GM21529 (cell line): ENCODE measurements around the gene NOS2.
"Not testable (repeated sequence)": the region's sequence is repeated elsewhere in the genome, so short reads cannot be mapped to it uniquely, and the experiment has no call there.

ENCODE experiments used
- ATAC-seq: cut with Tn5 transposase; IDR thresholded peaks from one replicate; pipeline ENCODE4 v1.9.1; 2021; ENCODE audit not compliant: unreplicated experiment

NOS2 gene

GRCh38 chr17:27756467-27757371, 43.6 kb downstream of the NOS2 start:
- no peak for ATAC-seq

DNA sequence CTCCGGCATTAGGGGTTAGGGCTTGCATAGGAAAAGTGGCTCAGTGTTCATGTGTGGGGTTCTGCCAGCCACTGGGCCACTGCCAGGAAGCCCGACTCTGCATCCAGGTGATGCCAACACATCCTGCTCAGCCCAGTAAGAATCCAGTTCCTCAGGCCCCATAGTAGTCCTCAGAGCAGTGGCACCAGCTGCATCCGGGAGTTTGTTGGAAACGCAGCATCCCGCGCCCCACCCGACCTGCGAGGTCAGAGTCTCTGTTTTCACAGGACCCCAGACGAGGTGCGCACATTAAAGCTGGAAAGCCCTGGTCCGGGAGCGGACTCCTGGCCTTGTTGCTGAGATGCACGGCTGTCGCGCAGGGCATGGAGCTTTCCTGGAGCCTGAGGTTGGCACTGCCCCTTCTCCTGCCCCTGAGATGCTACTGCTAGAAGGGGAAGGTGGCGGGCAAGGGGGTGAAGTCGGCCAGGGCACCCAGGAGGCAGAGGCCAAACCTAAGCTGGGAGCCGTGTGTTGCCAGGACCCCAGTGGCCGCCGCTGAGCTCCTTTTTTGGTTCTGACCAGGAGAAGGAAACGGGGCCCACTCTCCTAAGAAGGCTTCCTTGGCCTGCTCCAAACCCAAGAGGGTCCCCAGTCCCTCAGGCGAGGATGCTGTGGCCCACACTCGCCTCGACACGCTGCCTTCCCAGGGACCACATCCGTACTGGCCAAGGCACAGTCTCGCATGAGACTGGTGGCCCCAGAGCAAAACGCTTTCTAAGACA, 44.4 kb downstream of the NOS2 start:
- ATAC-seq, result no peak

- no peak for ATAC-seq
Measured at GRCh38 chr17:27754549-27754948, 45.8 kb downstream of the NOS2 start.

DNA sequence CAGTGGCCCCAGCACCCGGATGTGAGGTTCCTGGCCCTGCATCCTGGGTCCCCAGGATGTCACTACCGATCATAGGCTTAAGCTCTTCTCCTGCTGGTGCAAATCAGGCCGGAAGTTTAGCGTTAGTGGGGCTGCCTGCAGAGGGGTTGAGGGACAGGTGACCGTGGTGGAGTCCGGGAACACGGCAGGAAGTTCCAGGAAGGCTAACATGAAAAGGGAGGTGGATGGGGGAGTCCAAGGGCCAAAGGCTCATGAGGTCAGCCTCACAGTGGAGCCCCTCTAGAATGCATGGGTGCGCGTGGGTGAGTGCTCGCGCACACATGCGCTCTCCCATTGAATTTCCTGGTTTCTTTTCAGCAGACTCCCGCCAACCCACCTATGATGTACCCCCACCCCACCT, 46.6 kb downstream of the NOS2 start:
- not testable (repeated sequence) for ATAC-seq

- ATAC-seq, result not testable (repeated sequence)
Measured at GRCh38 chr17:27752831-27753619, 47.3 kb downstream of the NOS2 start.

DNA sequence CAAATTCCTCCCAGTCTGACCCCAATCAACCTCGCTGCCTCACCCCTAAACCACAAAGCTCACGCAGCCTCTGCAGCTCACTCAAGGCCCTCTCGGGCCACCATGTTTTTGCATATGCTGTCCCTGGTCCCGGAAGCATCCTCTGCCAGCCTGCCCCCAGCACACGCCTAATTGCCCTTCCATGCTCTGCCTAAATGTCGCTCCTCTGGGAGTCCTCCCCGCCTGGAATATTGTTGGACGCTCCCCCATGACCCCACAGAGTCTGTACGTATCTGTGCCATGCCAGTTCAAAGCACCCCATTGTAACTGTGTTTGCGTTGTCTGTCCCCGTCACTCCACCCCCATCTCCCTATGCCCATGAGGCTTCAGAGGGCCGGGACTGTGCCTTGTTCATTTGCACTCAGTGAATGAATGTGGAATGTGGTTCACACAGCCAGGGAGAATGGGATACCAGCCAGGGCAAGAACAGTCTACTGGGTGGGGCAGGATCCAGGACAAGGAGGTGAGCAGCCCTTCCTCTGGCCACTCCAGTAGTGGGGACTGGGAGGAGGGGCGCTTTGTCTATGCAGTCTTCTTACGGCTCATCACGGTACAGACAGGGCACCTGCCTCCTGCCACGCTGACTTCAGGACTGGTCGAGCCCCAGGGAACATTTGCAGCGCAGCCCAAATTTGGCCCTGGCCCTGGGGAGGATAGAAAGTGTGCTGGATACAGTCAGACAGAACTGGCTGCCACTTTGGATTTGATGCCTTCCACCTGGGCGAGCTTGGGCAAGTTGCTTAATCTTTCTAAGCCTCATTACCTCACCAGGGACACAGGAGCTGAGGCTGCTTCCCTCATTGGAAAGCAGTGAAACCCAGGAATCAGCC, 48.5 kb downstream of the NOS2 start:
- ATAC-seq, result no peak

DNA sequence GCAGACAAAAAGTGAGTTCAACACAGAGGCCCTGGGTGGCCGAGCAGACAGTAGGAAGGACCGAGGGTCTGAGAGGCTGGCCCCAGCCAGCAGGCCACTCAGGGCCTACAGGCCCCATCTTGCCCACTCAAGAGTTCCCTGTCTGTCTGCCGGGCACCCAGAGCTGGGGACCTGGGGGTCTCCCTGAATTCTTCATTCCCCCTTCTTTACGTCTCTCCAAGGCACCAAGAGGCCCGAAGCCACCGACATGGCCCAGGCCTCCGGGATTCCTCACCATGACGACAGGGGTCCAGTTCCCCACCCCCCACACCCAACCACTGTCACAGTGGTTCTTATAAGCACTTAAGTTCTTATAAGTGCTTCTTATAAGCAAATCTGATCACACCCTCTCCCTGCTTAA, 49.2 kb downstream of the NOS2 start:
- ATAC-seq, result no peak

GRCh38 chr17:27749562-27750150, 50.7 kb downstream of the NOS2 start:
- ATAC-seq, result not testable (repeated sequence)

- ATAC-seq, result no peak
Measured at GRCh38 chr17:27748360-27748825, 51.9 kb downstream of the NOS2 start.

GRCh38 chr17:27747462-27748359, 52.6 kb downstream of the NOS2 start:
- ATAC-seq, result no peak

DNA sequence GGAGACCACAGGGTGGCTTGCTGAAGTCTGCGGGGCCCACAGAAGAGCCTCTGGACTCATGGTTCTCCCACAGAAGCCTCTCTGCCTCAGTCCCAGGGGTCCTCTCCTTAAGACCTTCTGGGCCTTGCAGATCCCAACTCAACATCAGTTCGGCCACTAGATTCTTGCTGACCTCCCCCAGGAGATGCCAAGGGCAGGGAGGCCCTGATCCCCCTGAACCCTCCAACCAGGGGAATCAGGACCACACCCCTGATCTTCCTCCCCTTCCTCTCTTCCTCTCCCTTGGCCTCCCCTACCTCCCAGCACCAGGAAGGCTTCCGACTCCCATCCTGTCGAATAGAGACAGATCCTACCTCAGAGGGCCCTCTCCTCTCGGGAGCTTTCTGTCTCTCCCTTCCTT, 53.4 kb downstream of the NOS2 start:
- ATAC-seq, result no peak

DNA sequence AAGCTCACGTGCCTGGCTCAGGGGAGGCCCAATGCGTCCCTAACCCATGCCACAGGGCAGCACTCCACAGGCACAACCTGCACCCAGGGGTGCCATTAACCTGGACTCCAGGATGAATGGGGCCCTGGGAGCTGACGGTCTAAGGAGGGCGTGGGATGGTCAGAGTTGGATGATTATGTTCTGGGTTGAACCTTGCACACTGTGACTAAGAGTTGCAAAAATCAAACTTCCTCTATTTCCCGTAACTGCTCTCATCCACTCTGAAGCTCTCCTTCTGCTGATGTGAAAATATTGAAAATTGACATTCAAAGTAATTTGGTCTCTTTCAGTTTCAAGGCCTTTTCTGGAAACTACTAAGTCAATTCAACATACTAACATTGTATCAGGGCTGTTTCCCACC, 54.0 kb downstream of the NOS2 start:
- not testable (repeated sequence) for ATAC-seq

GRCh38 chr17:27745207-27745830, 55.0 kb downstream of the NOS2 start:
- not testable (repeated sequence) for ATAC-seq

- no peak for ATAC-seq
Measured at GRCh38 chr17:27743281-27743885, 56.9 kb downstream of the NOS2 start.

DNA sequence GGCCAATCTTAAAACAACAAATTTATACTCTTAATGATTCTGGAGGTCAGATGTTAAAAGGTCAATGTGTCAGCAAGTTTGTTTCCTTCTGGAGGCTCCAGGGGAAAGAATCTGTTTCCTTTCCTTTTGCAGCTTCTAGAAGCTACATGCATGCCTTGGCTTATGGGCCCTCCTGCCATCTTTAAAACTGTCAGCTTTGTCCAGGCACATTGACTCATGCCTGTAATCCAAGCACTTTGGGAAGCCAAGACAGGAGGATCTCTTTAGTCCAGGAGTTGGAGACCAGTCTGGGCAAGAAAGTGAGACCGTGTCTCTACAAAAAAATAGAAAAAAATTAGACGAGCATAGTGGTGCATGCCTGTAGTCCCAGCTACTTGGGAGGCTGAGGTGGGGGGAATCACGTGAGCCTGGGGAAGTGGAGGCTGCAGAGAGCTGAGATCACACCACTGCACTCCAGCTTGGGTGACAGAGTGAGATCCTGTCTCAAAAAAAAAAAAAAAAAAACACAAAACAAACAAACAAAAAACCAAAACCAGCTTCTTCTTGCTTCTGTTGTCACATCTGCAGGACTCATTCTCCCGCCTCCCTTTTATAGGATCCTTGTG, 58.3 kb downstream of the NOS2 start:
- no peak for ATAC-seq

DNA sequence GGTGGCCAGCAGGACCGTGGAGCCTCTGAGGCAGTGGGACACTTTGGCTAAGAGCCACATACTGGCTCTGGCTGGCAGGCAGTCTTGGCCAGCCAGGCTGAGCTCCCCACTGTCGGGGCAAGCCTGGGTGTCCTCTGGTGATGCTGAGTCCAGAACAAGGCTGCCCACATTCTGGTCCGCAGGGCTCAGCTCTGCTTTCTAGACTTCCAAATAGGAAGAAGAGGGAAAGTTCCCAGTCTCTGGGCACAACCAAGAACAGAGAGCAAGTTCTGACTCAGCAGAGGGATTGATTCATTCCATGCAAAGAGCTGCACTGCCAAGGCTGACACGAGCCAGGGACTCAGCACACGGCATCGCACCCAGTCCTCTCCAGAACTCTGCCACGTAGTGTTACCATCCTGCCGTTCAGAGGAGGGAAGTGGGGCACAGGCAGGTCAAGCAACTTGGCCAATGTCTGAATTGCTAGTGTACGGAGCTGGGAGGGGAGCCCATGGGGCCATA, 58.9 kb downstream of the NOS2 start:
- ATAC-seq, result no peak

- not testable (repeated sequence) for ATAC-seq
Measured at GRCh38 chr17:27740541-27740940, 59.8 kb downstream of the NOS2 start.
